GM19193 (cell line): ENCODE data around the gene OST4.

Experiments
- POLR2A ChIP-seq: IDR thresholded peaks from 4 replicates; pipeline ENCODE4 v1.6.1; 2011; ENCODE audit not compliant: insufficient read depth, insufficient read length; ENCODE audit errors: extremely low read depth

Gene OST4

GRCh38 chr2:27050996-27051901 is 20.2 kb downstream of the OST4 start, which contains the start of gene AGBL5:
Gene AGBL5, plus strand, starts transcription at chr2:27051668. Its CDS starts 1,291 bp downstream, at chr2:27052959.
- peak; percentile 77 for TF ChIP-seq POLR2A

DNA sequence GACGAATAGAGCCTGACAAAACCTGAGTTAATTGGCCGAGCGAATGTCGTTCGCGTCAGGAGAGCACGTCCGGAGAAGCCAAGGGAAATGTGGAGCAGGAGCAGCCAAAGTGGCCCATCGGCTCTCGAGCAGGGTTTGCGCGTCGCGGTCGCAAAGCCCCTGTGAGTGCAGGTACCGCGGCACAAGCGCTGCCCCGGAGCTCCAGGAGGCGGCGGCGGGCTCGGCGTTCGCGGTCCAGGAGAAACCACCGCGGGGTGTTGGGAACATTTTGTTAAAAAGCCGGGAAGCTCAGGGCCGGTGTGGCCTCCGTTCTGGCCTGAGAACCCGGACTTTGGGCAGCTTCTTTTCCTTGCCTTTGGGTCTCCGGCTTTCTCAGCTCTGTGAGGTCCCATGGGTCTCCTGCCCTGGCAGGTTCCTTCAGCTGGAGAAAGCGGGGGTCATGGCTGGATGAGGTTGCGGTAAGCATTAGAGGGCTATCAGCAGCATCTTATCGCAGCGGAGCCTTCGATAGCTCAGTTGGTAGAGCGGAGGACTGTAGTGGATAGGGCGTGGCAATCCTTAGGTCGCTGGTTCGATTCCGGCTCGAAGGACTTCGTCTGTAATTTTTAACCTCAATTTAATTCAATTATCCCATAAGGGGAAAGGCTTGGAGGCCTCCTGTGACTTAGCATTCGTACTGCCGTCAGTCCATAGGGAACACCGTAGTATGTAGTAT is 21.0 kb downstream of the OST4 start:
- TF ChIP-seq POLR2A: peak; percentile 78

GRCh38 chr2:27049422-27050280 is 21.8 kb downstream of the OST4 start:
- TF ChIP-seq POLR2A: no peak

- no peak for TF ChIP-seq POLR2A
Observed at GRCh38 chr2:27042985-27043634, 28.3 kb downstream of the OST4 start.

DNA sequence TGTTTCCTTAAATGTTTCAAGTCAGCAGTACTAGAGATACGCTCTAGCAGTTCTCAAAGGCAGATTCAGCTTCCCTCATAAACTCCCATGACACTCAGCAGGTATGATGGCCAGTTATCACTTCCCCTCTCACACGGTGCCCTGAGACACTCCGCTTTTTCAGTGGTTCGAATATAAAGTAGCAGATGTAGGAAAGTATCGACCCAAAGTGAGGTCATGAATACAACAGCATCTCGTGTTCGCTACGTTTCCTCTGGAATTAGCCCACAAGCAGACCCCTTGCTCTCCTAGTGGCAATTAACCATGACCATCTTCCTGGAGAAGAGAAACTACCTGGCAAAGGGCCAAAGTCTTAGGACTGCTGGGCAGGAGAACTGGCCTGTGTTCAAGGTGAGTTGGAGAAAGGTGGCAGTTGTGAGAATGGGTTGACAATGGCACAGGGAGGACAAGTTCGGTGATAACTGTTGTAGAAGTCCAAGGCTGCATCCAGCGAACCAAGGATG is 29.2 kb downstream of the OST4 start:
- TF ChIP-seq POLR2A: no peak

GRCh38 chr2:27041752-27042151 is 29.7 kb downstream of the OST4 start:
- no peak for TF ChIP-seq POLR2A

- TF ChIP-seq POLR2A: no peak
Observed at GRCh38 chr2:27040282-27040681, 31.2 kb downstream of the OST4 start.

GRCh38 chr2:27039871-27040270 is 31.6 kb downstream of the OST4 start:
- TF ChIP-seq POLR2A: no peak

DNA sequence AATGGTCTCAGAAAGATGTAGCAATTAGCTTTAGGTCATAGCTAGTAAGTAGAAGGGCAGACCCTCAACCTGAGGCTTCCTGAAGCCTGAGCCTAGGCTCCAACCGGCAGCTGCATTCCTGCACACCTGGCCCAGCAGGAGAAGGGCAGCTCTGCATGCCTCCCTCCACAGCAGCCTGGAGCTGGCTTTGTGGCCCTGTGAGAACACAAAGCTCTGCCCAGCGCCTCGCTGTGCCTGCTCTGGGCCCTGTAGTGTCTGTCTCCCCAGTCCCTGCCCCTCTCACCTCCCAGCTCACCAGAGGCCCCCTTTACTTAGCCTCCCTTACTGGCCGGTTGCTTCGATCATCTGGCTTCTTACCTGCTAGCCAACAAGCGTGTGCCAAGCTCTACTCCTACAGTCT is 32.0 kb downstream of the OST4 start:
- TF ChIP-seq POLR2A: no peak

- TF ChIP-seq POLR2A: no peak
Observed at GRCh38 chr2:27038631-27039339, 32.7 kb downstream of the OST4 start.

DNA sequence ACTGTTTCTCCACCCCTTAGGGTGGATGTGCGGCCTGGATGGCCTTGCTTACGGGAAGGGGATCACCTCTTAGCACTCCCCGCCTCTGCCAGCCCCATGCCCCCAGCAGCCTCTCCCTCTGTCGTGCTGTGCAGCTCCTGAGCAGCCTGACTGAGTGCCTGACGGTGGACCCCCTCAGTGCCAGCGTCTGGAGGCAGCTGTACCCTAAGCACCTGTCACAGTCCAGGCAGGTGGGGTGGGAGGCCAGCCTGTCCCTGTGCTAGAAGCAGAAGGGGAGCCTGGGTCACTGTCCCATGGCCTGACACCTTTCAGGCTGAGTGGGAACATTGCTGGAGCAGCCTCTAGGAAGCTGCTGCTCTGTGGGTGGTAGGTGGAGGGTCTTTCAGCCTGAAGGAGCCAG is 33.4 kb downstream of the OST4 start:
- TF ChIP-seq POLR2A: no peak

GRCh38 chr2:27033253-27033852 is 38.1 kb downstream of the OST4 start:
- TF ChIP-seq POLR2A: no peak
